ENCODE data around the gene NUDCD2.

DNA sequence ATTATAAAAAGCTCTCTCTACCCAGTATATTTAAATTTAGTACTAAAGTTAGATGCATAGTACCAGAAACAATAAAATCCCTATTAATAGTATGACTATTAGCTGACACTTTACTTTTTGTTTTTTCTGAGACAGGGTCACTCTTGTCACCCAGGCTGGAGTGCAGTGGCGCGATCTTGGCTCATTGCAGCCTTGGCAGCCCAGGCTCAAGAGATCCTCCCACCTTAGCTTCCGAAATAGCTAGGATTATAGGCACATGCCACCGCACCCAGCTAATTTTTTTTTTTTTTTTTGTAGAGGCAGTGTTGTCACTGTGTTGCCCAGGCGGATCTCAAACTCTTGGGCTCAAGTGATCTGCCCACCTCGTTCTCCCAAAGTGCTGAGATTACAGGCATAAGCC lies 14.6 kb downstream of the NUDCD2 start:
- TF ChIP-seq, protein P1, sequence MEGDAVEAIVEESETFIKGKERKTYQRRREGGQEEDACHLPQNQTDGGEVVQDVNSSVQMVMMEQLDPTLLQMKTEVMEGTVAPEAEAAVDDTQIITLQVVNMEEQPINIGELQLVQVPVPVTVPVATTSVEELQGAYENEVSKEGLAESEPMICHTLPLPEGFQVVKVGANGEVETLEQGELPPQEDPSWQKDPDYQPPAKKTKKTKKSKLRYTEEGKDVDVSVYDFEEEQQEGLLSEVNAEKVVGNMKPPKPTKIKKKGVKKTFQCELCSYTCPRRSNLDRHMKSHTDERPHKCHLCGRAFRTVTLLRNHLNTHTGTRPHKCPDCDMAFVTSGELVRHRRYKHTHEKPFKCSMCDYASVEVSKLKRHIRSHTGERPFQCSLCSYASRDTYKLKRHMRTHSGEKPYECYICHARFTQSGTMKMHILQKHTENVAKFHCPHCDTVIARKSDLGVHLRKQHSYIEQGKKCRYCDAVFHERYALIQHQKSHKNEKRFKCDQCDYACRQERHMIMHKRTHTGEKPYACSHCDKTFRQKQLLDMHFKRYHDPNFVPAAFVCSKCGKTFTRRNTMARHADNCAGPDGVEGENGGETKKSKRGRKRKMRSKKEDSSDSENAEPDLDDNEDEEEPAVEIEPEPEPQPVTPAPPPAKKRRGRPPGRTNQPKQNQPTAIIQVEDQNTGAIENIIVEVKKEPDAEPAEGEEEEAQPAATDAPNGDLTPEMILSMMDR (optimal IDR thresholded peaks at IDR 0.05 in 1 of 3, IDR thresholded peaks at IDR 0.05 in 1 of 3, conservative IDR thresholded peaks at IDR 0.05 in 1 of 3; ENCODE audit: extremely low read depth in 1 of 3, insufficient read depth in 2 of 3, low read length in 3 of 3): no peak
- TF ChIP-seq EZH2 (IDR thresholded peaks at IDR 0.05; ENCODE audit: low read length): no peak
